22Rv1 (cell line): ENCODE measurements around the gene ICAM5.

Source experiments
- ZFX ChIP-seq: fragments of 450-650 bp; IDR thresholded peaks from 2 replicates; pipeline ENCODE4 v1.6.1; 2017; ENCODE audit warnings: antibody characterized with exemption, borderline replicate concordance
- TF ChIP-seq, protein P1 (sequence below): fragments of 450-650 bp; IDR thresholded peaks from 2 replicates; pipeline ENCODE4 v1.5.1; 2017; ENCODE audit warnings: mild to moderate bottlenecking

GRCh38 chr19:10309423-10309822 is 19.7 kb downstream of the ICAM5 start, which contains the start of gene ZGLP1:
- TF ChIP-seq, protein P1, sequence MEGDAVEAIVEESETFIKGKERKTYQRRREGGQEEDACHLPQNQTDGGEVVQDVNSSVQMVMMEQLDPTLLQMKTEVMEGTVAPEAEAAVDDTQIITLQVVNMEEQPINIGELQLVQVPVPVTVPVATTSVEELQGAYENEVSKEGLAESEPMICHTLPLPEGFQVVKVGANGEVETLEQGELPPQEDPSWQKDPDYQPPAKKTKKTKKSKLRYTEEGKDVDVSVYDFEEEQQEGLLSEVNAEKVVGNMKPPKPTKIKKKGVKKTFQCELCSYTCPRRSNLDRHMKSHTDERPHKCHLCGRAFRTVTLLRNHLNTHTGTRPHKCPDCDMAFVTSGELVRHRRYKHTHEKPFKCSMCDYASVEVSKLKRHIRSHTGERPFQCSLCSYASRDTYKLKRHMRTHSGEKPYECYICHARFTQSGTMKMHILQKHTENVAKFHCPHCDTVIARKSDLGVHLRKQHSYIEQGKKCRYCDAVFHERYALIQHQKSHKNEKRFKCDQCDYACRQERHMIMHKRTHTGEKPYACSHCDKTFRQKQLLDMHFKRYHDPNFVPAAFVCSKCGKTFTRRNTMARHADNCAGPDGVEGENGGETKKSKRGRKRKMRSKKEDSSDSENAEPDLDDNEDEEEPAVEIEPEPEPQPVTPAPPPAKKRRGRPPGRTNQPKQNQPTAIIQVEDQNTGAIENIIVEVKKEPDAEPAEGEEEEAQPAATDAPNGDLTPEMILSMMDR = no peak
- no peak for TF ChIP-seq ZFX
